HepG2 (cell line): ENCODE data around the gene TARS3. TPM values are rescaled to one million over a fixed set of nuclear protein-coding genes. Genes with fewer than 3 reads are reported as not detected.

Source experiments
- DZIP1 ChIP-seq: sonication (generic); formaldehyde crosslinking; IDR thresholded peaks from 2 replicates; pipeline ENCODE4 v1.5.0; 2020; ENCODE audit warnings: mild to moderate bottlenecking, missing genetic modification reagents
- E2F5 ChIP-seq: sonication (generic); formaldehyde crosslinking; conservative IDR thresholded peaks from 2 replicates; pipeline ENCODE4 v1.4.0; 2020; ENCODE audit warnings: missing genetic modification reagents
- HMGXB4 ChIP-seq, 2 experiments: sonication (generic) in 1 of 2; formaldehyde crosslinking in 1 of 2; IDR thresholded peaks; 2 replicates each; pipeline versions ENCODE4 v1.4.0 to v1.6.1; 2018 to 2020; ENCODE audit warnings: missing genetic modification reagents in 2 of 2, borderline replicate concordance in 1 of 2, low read depth in 1 of 2, mild to moderate bottlenecking in 1 of 2, missing biosample characterization in 1 of 2
- MAFK ChIP-seq, 2 experiments: IDR thresholded peaks in 1 of 2; conservative IDR thresholded peaks in 1 of 2; 2 replicates each; pipeline ENCODE4 v1.6.1; 2011; ENCODE audit warnings: improper control_type of control experiment in 2 of 2, low read length in 2 of 2
- MYNN ChIP-seq: sonication (generic); formaldehyde crosslinking; IDR thresholded peaks from 2 replicates; pipeline ENCODE4 v1.4.0; 2020; ENCODE audit warnings: mild to moderate bottlenecking, low read depth, missing genetic modification reagents
- RFX1 ChIP-seq: fragments of 450-650 bp; IDR thresholded peaks from 2 replicates; pipeline ENCODE4 v1.6.1; 2017
- SRSF4 ChIP-seq: fragments of 200-400 bp; formaldehyde crosslinking; IDR thresholded peaks from one replicate; pipeline ENCODE4 v1.6.1; 2018; ENCODE audit warnings: mild to moderate bottlenecking, low read depth, low read length, moderate library complexity; ENCODE audit not compliant: poor library complexity, severe bottlenecking
- TSC22D2 ChIP-seq: sonication (generic); formaldehyde crosslinking; IDR thresholded peaks from 2 replicates; pipeline ENCODE4 v1.5.1; 2020; ENCODE audit warnings: missing genetic modification reagents, mild to moderate bottlenecking, borderline replicate concordance
- ZBTB38 ChIP-seq: sonication (generic); formaldehyde crosslinking; IDR thresholded peaks from 2 replicates; pipeline ENCODE4 v1.5.1; 2020; ENCODE audit warnings: mild to moderate bottlenecking, missing genetic modification reagents
- ZMAT3 ChIP-seq: sonication (generic); formaldehyde crosslinking; conservative IDR thresholded peaks from 2 replicates; pipeline ENCODE4 v1.7.0; 2021; ENCODE audit warnings: missing genetic modification reagents
- ZNF18 ChIP-seq: sonication (generic); formaldehyde crosslinking; IDR thresholded peaks from 2 replicates; pipeline ENCODE4 v1.8.0; 2022; ENCODE audit warnings: mild to moderate bottlenecking, missing genetic modification reagents; ENCODE audit not compliant: insufficient replicate concordance
- ZNF816 ChIP-seq: sonication (generic); formaldehyde crosslinking; IDR thresholded peaks from 2 replicates; pipeline ENCODE4 v1.8.0; 2022; ENCODE audit warnings: missing genetic modification reagents, mild to moderate bottlenecking, borderline replicate concordance
- polyA plus RNA-seq, 8 experiments: library from polyadenylated mRNA; depleted of rRNA in 3 of 8; stranded (reverse) in 7 of 8; unstranded in 1 of 8; fragments of >200 nt; fragmentation: Illumina TruSeq in 4 of 8; extraction: Trizol in 4 of 8; gene quantifications; 2 replicates each; pipeline versions ENCODE4 v1.2.1 to v1.2.3, GENCODE V29; 2011 to 2016; ENCODE audit warnings: low read depth in 4 of 8, missing spikeins in 1 of 8, mixed read lengths in 1 of 8; ENCODE audit not compliant: insufficient read depth in 1 of 8
- total RNA-seq, 5 experiments: library from RNA; depleted of rRNA; stranded (reverse); fragments of >200 nt; fragmentation: Illumina TruSeq; extraction: Trizol; gene quantifications; 2 replicates each; pipeline ENCODE4 v1.2.3, GENCODE V29; 2016; ENCODE audit warnings: low read depth in 1 of 5

TARS3 gene
- total and polyA plus RNA-seq, 2 of the 13 experiments (the other 11 are each of a cell fraction or from before 2014, with no cell fraction given): 4.1 to 11.7 TPM

GRCh38 chr15:101652098-101652785, 72.0 kb downstream of the TARS3 start, which contains the start of gene TM2D3 (continued):
- TF ChIP-seq ZNF18 (CRISPR knock-in tag) (peak; percentile 66), TSC22D2 (CRISPR knock-in tag) (peak; percentile 91), MAFK (conservative IDR thresholded peaks at IDR 0.05 in 1 of 2, IDR thresholded peaks at IDR 0.05 in 1 of 2; ENCODE audit: low read length in 2 of 2) (no peak), RFX1 (no peak), SRSF4 (no peak), HMGXB4 (CRISPR knock-in tag; IDR thresholded peaks at IDR 0.05; ENCODE audit: borderline replicate concordance in 1 of 2, low read depth in 1 of 2) (peak; percentile 93 to 99; a peak in 3 of 4 replicates), ZMAT3 (CRISPR knock-in tag) (peak; percentile 91), DZIP1 (CRISPR knock-in tag) (peak; percentile 57), E2F5 (CRISPR knock-in tag) (peak; percentile 13; the same call in 1 of the 2 replicates), MYNN (CRISPR knock-in tag) (peak; percentile 88; the same call in 1 of the 2 replicates), ZBTB38 (peak; percentile 78; the same call in 1 of the 2 replicates), ZNF816 (CRISPR knock-in tag) (peak; percentile 80; the same call in 1 of the 2 replicates)
